AG04450 (cell line): ENCODE results near the gene CTAG2. TPM values are rescaled to one million over a fixed set of nuclear protein-coding genes. Genes with fewer than 3 reads are reported as not detected.
"Not testable (repeated sequence)": the region's sequence is repeated elsewhere in the genome, so short reads cannot be mapped to it uniquely, and the experiment has no call there.

Source experiments
- CTCF ChIA-PET: fragments of 300-600, 350-600 bp; formaldehyde crosslinking; extraction: SDS; loops from one replicate; lab custom pipeline; 2022; ENCODE audit warnings: antibody characterized with exemption, inconsistent platforms; lab: Charles Lee
- POLR2A ChIA-PET: fragments of 350-600 bp; formaldehyde crosslinking; extraction: SDS; loops from one replicate; lab custom pipeline; 2021; ENCODE audit warnings: antibody characterized with exemption, inconsistent platforms; lab: Yijun Ruan, JAX
- DNase-seq: peaks from one replicate; pipeline ENCODE4 v3.0.0-alpha.2; 2011; ENCODE audit warnings: low read depth, low spot score
- H3K27ac ChIP-seq: one replicate; pipeline ENCODE4 v1.5.1; 2012; ENCODE audit warnings: low read depth, low read length, control low read depth
- H3K27me3 ChIP-seq: one replicate; pipeline ENCODE4 v1.6.0; 2012; ENCODE audit warnings: low read length; ENCODE audit not compliant: control insufficient read depth, insufficient read depth
- H3K4me3 ChIP-seq: 2 replicates; pipeline ENCODE4 v1.5.1; 2011; ENCODE audit warnings: mild to moderate bottlenecking, low read depth, low read length, control low read depth
- H3K9me3 ChIP-seq: 2 replicates; pipeline ENCODE4 v1.5.1; 2012; ENCODE audit warnings: low read length; ENCODE audit not compliant: control insufficient read depth, insufficient read depth
- polyA plus RNA-seq: library from polyadenylated mRNA; depleted of rRNA; stranded (reverse); fragments of >200 nt; gene quantifications from 2 replicates; pipeline ENCODE4 v1.2.3, GENCODE V29; 2011

Gene CTAG2
- polyA plus RNA-seq, 1 experiment = not detected

DNA sequence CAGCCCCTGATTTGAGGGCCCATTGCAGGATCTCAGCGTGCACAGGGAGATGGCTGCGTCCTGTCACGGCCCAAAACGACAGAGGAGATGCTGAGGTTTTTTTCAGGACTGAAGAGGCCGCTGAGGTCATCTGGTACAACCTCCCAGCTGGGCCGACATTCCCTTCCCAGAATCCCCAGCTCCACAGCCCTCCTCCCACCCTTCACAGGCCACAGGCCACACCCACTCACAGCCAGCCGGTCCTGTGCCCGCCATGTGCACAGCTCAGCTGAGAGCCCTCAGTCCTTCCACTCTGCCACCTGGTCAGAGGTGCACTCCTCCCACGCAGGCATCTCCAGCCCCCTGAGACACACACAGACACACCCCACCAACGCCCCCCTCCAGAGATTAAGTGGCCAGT, 11.6 kb downstream of the CTAG2 start:
- H3K27ac ChIP-seq, CTCF ChIA-PET, H3K27me3 ChIP-seq, H3K9me3 ChIP-seq, H3K4me3 ChIP-seq, POLR2A ChIA-PET, DNase-seq: not testable (repeated sequence)

- H3K27me3 ChIP-seq, H3K9me3 ChIP-seq, DNase-seq, H3K4me3 ChIP-seq, H3K27ac ChIP-seq, POLR2A ChIA-PET, CTCF ChIA-PET: not testable (repeated sequence)
Observed at GRCh38 chrX:154633661-154634060, 19.7 kb downstream of the CTAG2 start.

DNA sequence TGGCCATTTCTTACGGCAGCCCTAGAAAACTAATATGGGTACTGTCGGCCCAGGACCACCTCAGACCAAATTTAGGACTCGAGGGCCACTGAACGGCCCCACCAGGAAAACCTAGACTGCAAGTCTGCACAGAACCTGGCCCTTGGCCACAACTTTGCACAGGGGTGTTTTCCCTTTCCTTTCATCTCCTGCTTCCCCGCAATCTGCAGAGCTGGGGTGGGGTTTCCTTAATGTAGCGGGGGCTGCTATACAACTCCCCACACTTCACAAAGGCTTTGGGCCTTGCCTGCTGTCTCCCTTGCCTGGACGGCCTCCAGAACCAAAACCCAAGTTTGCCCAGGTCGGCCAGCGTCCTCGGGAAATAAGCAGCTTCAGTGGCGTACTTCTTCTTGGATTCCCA, 22.4 kb downstream of the CTAG2 start:
- POLR2A ChIA-PET, H3K27ac ChIP-seq, H3K9me3 ChIP-seq, DNase-seq, H3K27me3 ChIP-seq, H3K4me3 ChIP-seq, CTCF ChIA-PET: not testable (repeated sequence)

- H3K27ac ChIP-seq, CTCF ChIA-PET, H3K27me3 ChIP-seq, DNase-seq, H3K4me3 ChIP-seq, POLR2A ChIA-PET, H3K9me3 ChIP-seq: not testable (repeated sequence)
Observed at GRCh38 chrX:154628960-154629359, 24.4 kb downstream of the CTAG2 start.

GRCh38 chrX:154620767-154621414, 32.5 kb downstream of the CTAG2 start:
- H3K4me3 ChIP-seq, CTCF ChIA-PET, POLR2A ChIA-PET, H3K27me3 ChIP-seq, H3K27ac ChIP-seq, DNase-seq, H3K9me3 ChIP-seq: not testable (repeated sequence)

DNA sequence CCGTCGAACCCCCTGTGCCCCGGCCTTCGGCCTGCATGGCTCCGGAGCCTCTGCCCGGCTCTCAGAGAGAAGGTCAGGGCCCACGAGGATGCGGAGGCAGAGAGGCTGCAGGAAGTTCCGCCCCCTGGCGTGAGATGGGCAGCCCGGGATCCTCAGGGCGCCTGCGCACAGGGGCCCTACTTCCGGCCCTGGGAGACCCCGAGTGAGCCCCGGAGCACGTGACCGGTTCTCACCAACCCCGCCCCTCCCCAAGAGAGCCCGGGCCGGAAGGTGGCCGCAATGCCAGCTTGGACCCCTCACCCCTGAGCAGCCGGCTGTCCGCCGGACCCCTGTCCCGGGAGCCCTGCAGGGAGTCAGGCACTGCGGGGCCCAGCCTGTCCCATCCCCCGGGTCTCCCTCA, 34.2 kb downstream of the CTAG2 start, which contains the start of gene CTAG1B:
Gene CTAG1B (minus strand): TSS at position 101 of the 400 bp plus-strand sequence. CDS start 64 bp downstream, at position 37.
- H3K9me3 ChIP-seq, DNase-seq, H3K27ac ChIP-seq, CTCF ChIA-PET, H3K4me3 ChIP-seq, H3K27me3 ChIP-seq, POLR2A ChIA-PET: not testable (repeated sequence)

DNA sequence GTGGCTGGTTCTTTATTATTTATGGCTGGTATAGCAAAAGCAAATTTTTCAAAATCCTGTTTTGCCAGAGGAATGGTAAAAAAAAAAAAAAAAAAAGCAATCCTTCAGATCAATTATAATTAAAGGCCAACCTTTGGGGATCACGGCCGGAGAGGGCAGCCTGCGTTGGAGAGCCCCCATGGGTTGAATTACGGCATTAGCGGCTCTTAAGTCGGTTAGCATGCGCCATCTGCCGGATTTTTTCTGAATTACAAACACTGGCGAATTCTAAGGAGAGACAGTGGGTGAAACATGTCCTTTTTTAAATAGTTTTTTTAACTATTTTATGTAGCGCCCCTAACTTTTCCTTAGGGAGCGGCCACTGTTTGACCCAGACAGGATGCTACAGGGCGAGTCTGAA, 39.8 kb downstream of the CTAG2 start:
- H3K9me3 ChIP-seq, H3K27me3 ChIP-seq, H3K27ac ChIP-seq, DNase-seq, H3K4me3 ChIP-seq, CTCF ChIA-PET, POLR2A ChIA-PET: not testable (repeated sequence)

DNA sequence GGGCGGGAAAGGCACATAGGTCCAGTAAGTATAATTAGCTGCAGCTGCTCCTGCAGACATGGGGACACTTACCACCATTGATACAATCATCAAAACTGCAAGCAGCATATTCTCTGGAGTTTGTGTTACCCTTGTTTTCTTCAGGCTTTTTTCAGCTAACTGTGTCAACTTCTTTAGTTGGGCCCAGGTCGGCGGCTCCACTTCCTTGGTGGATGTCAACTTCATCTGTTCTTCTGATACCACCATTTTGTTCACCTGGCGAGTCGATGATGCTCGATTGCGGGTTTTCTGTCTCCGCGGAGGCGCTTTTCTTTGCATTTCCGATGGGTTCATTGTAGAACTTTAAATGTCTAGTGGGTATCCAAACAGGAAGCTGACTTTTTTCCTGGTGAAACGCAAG, 42.2 kb downstream of the CTAG2 start:
- POLR2A ChIA-PET, H3K4me3 ChIP-seq, DNase-seq, H3K27me3 ChIP-seq, H3K9me3 ChIP-seq, H3K27ac ChIP-seq, CTCF ChIA-PET: not testable (repeated sequence)

DNA sequence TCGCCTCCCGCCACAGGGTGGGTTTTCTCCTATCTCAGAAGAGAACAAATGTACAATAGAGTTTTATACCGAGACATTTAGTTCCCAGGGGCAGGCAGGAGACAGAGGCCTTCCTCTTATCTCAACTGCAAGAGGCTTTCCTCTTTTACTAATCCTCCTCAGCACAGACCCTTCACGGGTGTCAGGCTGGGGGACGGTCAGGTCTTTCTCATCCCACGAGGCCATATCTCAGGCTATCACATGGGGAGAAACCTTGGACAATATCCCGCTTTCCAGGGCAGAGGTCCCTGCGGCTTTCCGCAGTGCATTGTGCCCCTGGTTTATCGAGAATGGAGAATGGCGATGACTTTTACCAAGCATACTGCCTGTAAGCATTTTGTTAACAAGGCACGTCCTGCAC, 44.6 kb downstream of the CTAG2 start:
- CTCF ChIA-PET, DNase-seq: not testable (repeated sequence)

DNA sequence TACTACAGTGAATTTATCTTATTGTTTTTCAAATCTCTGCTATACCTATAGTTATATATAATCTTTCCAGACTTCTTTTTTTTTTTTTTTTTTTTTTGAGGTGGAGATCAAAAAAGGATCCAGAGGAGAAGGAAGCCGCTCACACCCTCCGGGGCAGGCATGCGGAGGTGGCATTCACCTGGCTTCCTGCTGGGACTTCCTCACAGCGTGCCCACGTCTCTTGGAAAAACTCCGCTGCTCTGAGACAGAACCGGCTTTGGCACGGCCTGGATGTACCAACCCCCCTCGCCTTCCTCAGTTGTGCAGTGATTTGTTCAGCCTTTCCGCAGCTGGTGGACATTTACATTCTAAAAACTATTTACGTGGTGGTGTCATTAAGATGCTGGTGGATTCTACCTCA, 45.4 kb downstream of the CTAG2 start:
- H3K9me3 ChIP-seq, H3K27ac ChIP-seq, H3K27me3 ChIP-seq, DNase-seq, H3K4me3 ChIP-seq, CTCF ChIA-PET, POLR2A ChIA-PET: not testable (repeated sequence)

More for the DNA sequence above, 44.6 kb downstream of the CTAG2 start:
- H3K27me3 ChIP-seq, POLR2A ChIA-PET, H3K4me3 ChIP-seq, H3K9me3 ChIP-seq, H3K27ac ChIP-seq: not testable (repeated sequence)
